WTC11 (cell line): ENCODE measurements around the gene PLCL2. TPM values are rescaled to one million over a fixed set of nuclear protein-coding genes. Genes with fewer than 3 reads are reported as not detected.

Source experiments
- ATAC-seq: fragments of 200-7000 bp; cut with Tn5 transposase; 2 replicates; pipeline ENCODE4 v1.10.0; 2021; ENCODE audit warnings: mild to moderate bottlenecking, moderate library complexity
- CTCF ChIA-PET: fragments of 300-600 bp; sonication (Branson Sonifier 250); formaldehyde crosslinking; loops from one replicate; lab custom pipeline; 2021; ENCODE audit warnings: antibody characterized with exemption; lab: Charles Lee
- POLR2A ChIA-PET: fragments of 350-600 bp; sonication (Branson Sonifier 250); formaldehyde crosslinking; loops from one replicate; lab custom pipeline; 2021; ENCODE audit warnings: antibody characterized with exemption; lab: Charles Lee
- DNase-seq: peaks from one replicate; pipeline ENCODE4 v3.0.0; 2021; ENCODE audit warnings: low spot score
- H3K27ac Mint-ChIP-seq: 2 replicates; pipeline ENCODE4 v1.8.0; 2021; ENCODE audit warnings: mixed read lengths
- H3K27me3 Mint-ChIP-seq: 2 replicates; pipeline ENCODE4 v1.8.0; 2021; ENCODE audit warnings: low read depth, mild to moderate bottlenecking, moderate library complexity, mixed read lengths
- H3K36me3 Mint-ChIP-seq: 2 replicates; pipeline ENCODE4 v1.8.0; 2021; ENCODE audit warnings: mixed read lengths
- H3K4me1 Mint-ChIP-seq: 2 replicates; pipeline ENCODE4 v1.8.0; 2022; ENCODE audit warnings: mixed read lengths
- H3K4me3 Mint-ChIP-seq: 2 replicates; pipeline ENCODE4 v1.8.0; 2021; ENCODE audit warnings: mild to moderate bottlenecking, moderate library complexity, mixed read lengths
- H3K9me3 Mint-ChIP-seq: 2 replicates; pipeline ENCODE4 v1.8.0; 2021; ENCODE audit warnings: mixed read lengths
- AR ChIP-seq: fragments of 250-450 bp; sonication (Bioruptor Pico); IDR thresholded peaks from 2 replicates; pipeline ENCODE4 v1.9.0; 2021; ENCODE audit warnings: mild to moderate bottlenecking
- ATF3 ChIP-seq: sonication (generic); formaldehyde crosslinking; conservative IDR thresholded peaks from 2 replicates; pipeline ENCODE4 v1.8.1; 2022; ENCODE audit warnings: mild to moderate bottlenecking, missing genetic modification reagents
- E2F1 ChIP-seq: sonication (generic); formaldehyde crosslinking; IDR thresholded peaks from 2 replicates; pipeline ENCODE4 v1.8.0; 2022; ENCODE audit warnings: mild to moderate bottlenecking, missing genetic modification reagents
- ELF4 ChIP-seq: sonication (generic); formaldehyde crosslinking; IDR thresholded peaks from 2 replicates; pipeline ENCODE4 v1.8.1; 2022; ENCODE audit warnings: low read depth, mild to moderate bottlenecking, moderate library complexity, missing genetic modification reagents
- EMX1 ChIP-seq: fragments of 250-450 bp; sonication (Bioruptor Pico); IDR thresholded peaks from 2 replicates; pipeline ENCODE4 v1.8.0; 2021; ENCODE audit warnings: mild to moderate bottlenecking
- ESRRA ChIP-seq: sonication (generic); formaldehyde crosslinking; IDR thresholded peaks from 2 replicates; pipeline ENCODE4 v1.8.1; 2022; ENCODE audit warnings: mild to moderate bottlenecking, missing genetic modification reagents, borderline replicate concordance
- IRF2 ChIP-seq: sonication (generic); formaldehyde crosslinking; IDR thresholded peaks from 2 replicates; pipeline ENCODE4 v1.8.0; 2022; ENCODE audit warnings: low read depth, missing genetic modification reagents, borderline replicate concordance
- MAX ChIP-seq: sonication (generic); formaldehyde crosslinking; IDR thresholded peaks from 2 replicates; pipeline ENCODE4 v1.8.0; 2022; ENCODE audit warnings: mild to moderate bottlenecking, missing genetic modification reagents
- MLX ChIP-seq: sonication (generic); formaldehyde crosslinking; IDR thresholded peaks from 2 replicates; pipeline ENCODE4 v1.8.1; 2023; ENCODE audit warnings: mild to moderate bottlenecking, missing genetic modification reagents, moderate library complexity
- PRDM15 ChIP-seq: sonication (generic); formaldehyde crosslinking; IDR thresholded peaks from 2 replicates; pipeline ENCODE4 v1.8.0; 2022; ENCODE audit warnings: missing genetic modification reagents
- USF1 ChIP-seq: sonication (generic); formaldehyde crosslinking; IDR thresholded peaks from 2 replicates; pipeline ENCODE4 v1.8.0; 2022; ENCODE audit warnings: mild to moderate bottlenecking, missing genetic modification reagents
- ZNF121 ChIP-seq: sonication (generic); formaldehyde crosslinking; IDR thresholded peaks from 2 replicates; pipeline ENCODE4 v1.8.0; 2023; ENCODE audit warnings: missing genetic modification reagents
- ZNF219 ChIP-seq: sonication (generic); formaldehyde crosslinking; IDR thresholded peaks from 2 replicates; pipeline ENCODE4 v1.8.0; 2023; ENCODE audit warnings: missing genetic modification reagents, mild to moderate bottlenecking, borderline replicate concordance
- total RNA-seq: library from RNA; stranded (reverse); gene quantifications from 3 replicates; pipeline ENCODE4 v1.2.3, GENCODE V29; 2021

PLCL2 gene
- total RNA-seq, 1 experiment from 2014 or later: 11.8 TPM

- H3K36me3 Mint-ChIP-seq: no peaks in the 10 kb centered on the region
- no peak for TF ChIP-seq ZNF121 (CRISPR knock-in tag)
- no peak for TF ChIP-seq ELF4 (CRISPR knock-in tag)
- TF ChIP-seq, all 79 proteins: peak for 0
- ChIA-PET POLR2A (no interaction called here), CTCF (no interaction called here)
- H3K9me3 Mint-ChIP-seq: no peaks in the 10 kb centered on the region
- DNase-seq (no peak), ATAC-seq (no peak)
- no peak overlapping the region for H3K4me3 Mint-ChIP-seq
- H3K4me1 Mint-ChIP-seq: peaks cover 6% of the 10 kb centered on the region
- H3K27ac Mint-ChIP-seq: no peak overlapping the region
- peaks cover 48% of the 10 kb centered on the region for H3K27me3 Mint-ChIP-seq
Observed at GRCh38 chr3:16877911-16878310, 6.8 kb upstream of the PLCL2 start.

- peaks cover 68% of the 10 kb centered on the region for H3K27me3 Mint-ChIP-seq
- DNase-seq: no peak
- no peak overlapping the region for H3K4me3 Mint-ChIP-seq
- no peaks in the 10 kb centered on the region for H3K36me3 Mint-ChIP-seq
- peaks cover 31% of the 10 kb centered on the region for H3K4me1 Mint-ChIP-seq
- CTCF ChIA-PET: interaction anchor here (3.8 kb wide), 1 partner anchor 9 kb away, joined by 44 read pairs; no protein-coding TSS in a partner anchor
- ATAC-seq: no peak
- TF ChIP-seq PRDM15 (CRISPR knock-in tag) (no peak), ESRRA (CRISPR knock-in tag) (no peak), AR (CRISPR knock-in tag) (no peak), E2F1 (CRISPR knock-in tag) (no peak), USF1 (no peak), ATF3 (CRISPR knock-in tag) (no peak), IRF2 (CRISPR knock-in tag) (no peak), ZNF219 (CRISPR knock-in tag) (no peak), EMX1 (CRISPR knock-in tag) (no peak), MAX (CRISPR knock-in tag) (no peak), MLX (CRISPR knock-in tag) (no peak)
- TF ChIP-seq, all 79 proteins: peak for 0
- POLR2A ChIA-PET: no interaction called here
- Mint-ChIP-seq H3K9me3 (no peaks in the 10 kb centered on the region), H3K27ac (no peak overlapping the region)
Observed at GRCh38 chr3:16881896-16882630, 2.7 kb upstream of the PLCL2 start.
